ENCODE results near the gene SGF29. TPM values are rescaled to one million over a fixed set of nuclear protein-coding genes. Genes with fewer than 3 reads are reported as not detected.
"Not testable (repeated sequence)": the region's sequence is repeated elsewhere in the genome, so short reads cannot be mapped to it uniquely, and the experiment has no call there.

The SGF29 gene
- total RNA-seq, 2 donors from 2014 or later: 49.7 to 53.7 TPM

DNA sequence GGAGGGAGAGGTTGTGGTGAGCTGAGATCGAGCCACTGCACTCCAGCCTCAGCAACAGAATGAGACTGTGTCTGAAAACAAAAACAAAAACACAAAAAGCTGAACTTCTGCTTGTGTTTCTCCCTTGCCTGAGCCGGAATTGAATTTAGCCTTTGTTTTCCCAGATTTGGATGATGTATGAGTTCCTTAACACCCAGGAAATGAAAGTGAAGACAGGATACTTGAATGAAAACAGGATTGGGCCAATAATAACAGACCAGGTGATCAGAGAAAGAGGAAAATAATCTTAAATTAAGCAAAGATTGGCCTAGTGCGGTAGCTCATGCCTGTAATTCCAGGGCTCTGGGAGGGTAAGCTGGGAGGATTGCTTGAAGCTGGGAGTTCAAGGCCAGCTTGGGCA, 13.4 kb upstream of the SGF29 start:
- Mint-ChIP-seq H3K36me3 (ENCODE audit: low read depth) (peaks cover 2% of the 10 kb centered on the region), H3K4me3 (no peak overlapping the region), H3K27me3 (no peaks in the 10 kb centered on the region), H3K4me1 (peaks cover 36% of the 10 kb centered on the region), H3K27ac (peak overlapping the region; percentile 56)
- H3K9me3 ChIP-seq (ENCODE audit: control insufficient read depth, low read length, poor library complexity, severe bottlenecking): no peaks in the 10 kb centered on the region
- ATAC-seq: no peak
- DNase-seq: no peak

DNA sequence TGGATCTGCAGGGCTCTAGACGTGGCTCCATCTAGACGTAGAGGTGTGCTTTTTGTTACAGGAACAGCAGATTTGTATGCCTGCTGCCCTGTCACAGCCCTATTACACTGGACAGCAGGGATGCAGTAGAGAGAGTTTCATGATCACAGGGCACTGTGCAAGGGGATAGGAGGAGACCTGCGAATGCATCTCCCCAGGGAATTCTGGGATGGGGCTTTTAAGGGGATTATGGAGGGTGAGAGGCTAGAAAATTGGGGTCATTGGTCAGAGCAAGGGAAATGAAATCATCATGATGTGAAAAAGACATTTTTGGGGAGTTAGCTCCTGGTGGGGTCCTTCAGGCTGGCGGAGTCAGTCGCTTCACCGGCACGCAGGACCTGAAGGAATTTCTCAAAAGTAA, 11.1 kb upstream of the SGF29 start:
- H3K36me3 Mint-ChIP-seq (ENCODE audit: low read depth): peaks cover 2% of the 10 kb centered on the region
- ATAC-seq: no peak
- no peak overlapping the region for H3K4me3 Mint-ChIP-seq
- no peak overlapping the region for H3K27ac Mint-ChIP-seq
- no peaks in the 10 kb centered on the region for H3K27me3 Mint-ChIP-seq
- H3K9me3 ChIP-seq (ENCODE audit: control insufficient read depth, low read length, poor library complexity, severe bottlenecking): no peaks in the 10 kb centered on the region
- H3K4me1 Mint-ChIP-seq: peaks cover 30% of the 10 kb centered on the region
- DNase-seq: no peak

DNA sequence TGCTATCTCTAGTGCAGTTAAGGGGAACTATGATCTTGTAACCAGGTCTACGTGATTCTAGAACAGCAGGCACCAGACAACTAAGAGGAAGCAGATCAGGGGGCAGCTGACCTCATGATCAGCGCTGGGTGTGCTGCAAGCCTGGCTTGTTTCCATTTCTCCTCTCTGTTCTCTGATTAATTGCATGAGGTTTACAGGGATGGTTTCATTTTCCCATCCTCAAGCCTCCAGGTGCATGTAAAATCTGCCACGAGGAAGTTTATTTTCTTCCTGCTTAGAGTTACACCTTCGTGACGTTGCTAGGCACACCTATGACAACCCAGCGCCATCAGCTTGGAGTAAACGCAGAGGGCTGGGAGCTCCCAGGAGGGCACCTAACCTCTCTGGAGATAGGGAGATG, 10.6 kb upstream of the SGF29 start:
- DNase-seq: no peak
- Mint-ChIP-seq H3K36me3 (ENCODE audit: low read depth) (no peaks in the 10 kb centered on the region), H3K27me3 (no peaks in the 10 kb centered on the region), H3K27ac (no peak overlapping the region), H3K4me3 (no peak overlapping the region), H3K4me1 (peaks cover 26% of the 10 kb centered on the region)
- H3K9me3 ChIP-seq (ENCODE audit: control insufficient read depth, low read length, poor library complexity, severe bottlenecking): no peaks in the 10 kb centered on the region
- ATAC-seq: peak; percentile 45

DNA sequence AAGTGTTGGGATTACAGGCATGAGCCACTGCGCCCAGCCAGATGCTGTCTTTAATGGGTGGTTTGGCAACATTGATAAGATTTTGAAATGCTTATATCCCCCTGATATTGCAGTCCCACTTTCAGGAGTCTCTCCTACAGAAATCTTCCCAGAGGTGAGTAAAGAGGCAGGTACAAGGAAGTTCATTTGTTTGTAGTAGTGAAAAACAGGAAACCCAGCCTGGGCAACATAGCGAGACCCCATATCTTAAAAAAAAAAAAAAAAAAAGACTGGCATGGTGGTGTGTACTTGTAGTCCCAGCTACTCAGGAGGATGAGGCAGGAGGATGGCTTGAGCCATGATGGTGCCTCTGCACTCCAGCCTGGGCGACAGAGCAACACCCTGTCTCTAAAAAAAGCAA, 8.7 kb upstream of the SGF29 start:
- Mint-ChIP-seq H3K27me3 (no peaks in the 10 kb centered on the region), H3K4me1 (peaks cover 20% of the 10 kb centered on the region), H3K4me3 (no peak overlapping the region), H3K27ac (no peak overlapping the region), H3K36me3 (ENCODE audit: low read depth) (no peaks in the 10 kb centered on the region)
- ATAC-seq: no peak
- no peaks in the 10 kb centered on the region for H3K9me3 ChIP-seq (ENCODE audit: control insufficient read depth, low read length, poor library complexity, severe bottlenecking)
- no peak for DNase-seq

DNA sequence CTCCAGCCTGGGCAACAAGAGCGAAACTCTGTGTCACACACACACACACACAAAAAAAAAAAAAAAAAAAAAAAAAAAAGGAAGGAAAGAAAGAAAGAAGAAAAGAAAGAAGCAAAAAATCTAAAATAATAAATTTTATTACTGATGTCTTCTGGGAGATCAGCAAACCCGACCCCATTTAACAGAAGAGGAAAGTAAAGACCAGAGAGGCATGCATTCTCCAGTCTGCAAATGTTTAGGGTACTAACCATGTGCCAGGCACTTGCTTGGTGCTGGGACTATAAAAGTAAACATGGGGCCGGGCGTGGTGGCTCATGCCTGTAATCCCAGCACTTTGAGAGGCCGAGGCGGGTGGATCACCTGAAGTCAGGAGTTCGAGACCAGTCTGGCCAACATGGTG, 7.8 kb upstream of the SGF29 start:
- not testable (repeated sequence) for H3K36me3 Mint-ChIP-seq (ENCODE audit: low read depth); H3K27me3 Mint-ChIP-seq; DNase-seq; H3K4me3 Mint-ChIP-seq; H3K9me3 ChIP-seq (ENCODE audit: control insufficient read depth, low read length, poor library complexity, severe bottlenecking); H3K27ac Mint-ChIP-seq; ATAC-seq
- peaks cover 16% of the 10 kb centered on the region for H3K4me1 Mint-ChIP-seq

GRCh38 chr16:28546626-28547025, 7.1 kb upstream of the SGF29 start:
- Mint-ChIP-seq H3K4me3 (no peak overlapping the region), H3K27ac (no peak overlapping the region), H3K27me3 (no peaks in the 10 kb centered on the region), H3K36me3 (ENCODE audit: low read depth) (no peaks in the 10 kb centered on the region), H3K4me1 (peaks cover 14% of the 10 kb centered on the region)
- H3K9me3 ChIP-seq (ENCODE audit: control insufficient read depth, low read length, poor library complexity, severe bottlenecking): no peaks in the 10 kb centered on the region
- DNase-seq (no peak), ATAC-seq (no peak)

- ATAC-seq (no peak), DNase-seq (no peak)
- no peaks in the 10 kb centered on the region for H3K36me3 Mint-ChIP-seq (ENCODE audit: low read depth)
- no peaks in the 10 kb centered on the region for H3K9me3 ChIP-seq (ENCODE audit: control insufficient read depth, low read length, poor library complexity, severe bottlenecking)
- H3K27me3 Mint-ChIP-seq: no peaks in the 10 kb centered on the region
- H3K27ac Mint-ChIP-seq: no peak overlapping the region
- H3K4me1 Mint-ChIP-seq: peaks cover 6% of the 10 kb centered on the region
- no peak overlapping the region for H3K4me3 Mint-ChIP-seq
These were observed 5.4 kb upstream of the SGF29 start for GRCh38 chr16:28548306-28548802.

GRCh38 chr16:28549301-28549899, 4.3 kb upstream of the SGF29 start:
- no peak for ATAC-seq
- no peak for DNase-seq
- H3K36me3 Mint-ChIP-seq (ENCODE audit: low read depth): no peaks in the 10 kb centered on the region
- H3K27ac Mint-ChIP-seq: peak overlapping the region; percentile 41
- peaks cover 11% of the 10 kb centered on the region for H3K4me1 Mint-ChIP-seq
- no peaks in the 10 kb centered on the region for H3K27me3 Mint-ChIP-seq
- no peak overlapping the region for H3K4me3 Mint-ChIP-seq
- no peaks in the 10 kb centered on the region for H3K9me3 ChIP-seq (ENCODE audit: control insufficient read depth, low read length, poor library complexity, severe bottlenecking)

DNA sequence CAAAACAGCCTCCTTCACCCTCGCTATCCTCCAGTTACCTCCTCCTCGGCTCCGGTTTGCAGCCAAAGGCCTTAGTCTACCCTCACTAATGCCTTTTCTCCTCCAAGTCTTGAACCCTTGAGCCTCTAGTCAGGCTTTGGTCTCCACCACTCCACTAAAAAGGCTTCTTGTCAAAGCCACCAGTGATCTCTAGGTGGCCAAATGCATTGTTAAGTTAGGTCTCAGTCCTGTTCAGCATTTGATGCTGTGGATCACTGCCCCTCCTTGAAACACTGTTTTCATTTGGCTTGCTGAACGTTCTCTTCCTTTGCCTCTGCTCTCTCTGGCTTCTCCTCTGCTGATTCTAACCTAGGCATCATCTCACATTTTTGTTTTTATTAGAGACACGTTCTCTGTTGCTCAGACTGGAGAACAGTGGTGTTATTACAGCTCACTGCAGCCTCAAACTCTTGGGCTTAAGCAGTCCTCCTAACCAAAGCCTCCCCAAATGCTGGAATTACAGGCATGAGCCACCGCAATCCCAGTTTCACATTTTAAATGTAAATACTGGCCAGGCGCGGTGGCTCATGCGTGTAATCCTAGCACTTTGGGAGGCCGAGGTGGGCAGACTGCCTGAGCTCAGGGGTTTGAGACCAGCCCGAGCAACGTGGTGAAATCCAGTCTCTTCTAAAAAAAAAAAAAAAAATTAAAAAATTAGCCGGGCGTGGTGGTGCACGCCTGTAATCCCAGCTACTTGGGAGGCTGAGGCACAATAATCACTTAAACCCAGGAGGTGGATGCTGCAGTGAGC, 1.1 kb downstream of the SGF29 start:
- Mint-ChIP-seq H3K27ac (peak overlapping the region; percentile 88), H3K4me1 (peaks cover 26% of the 10 kb centered on the region), H3K36me3 (ENCODE audit: low read depth) (no peaks in the 10 kb centered on the region), H3K27me3 (no peaks in the 10 kb centered on the region), H3K4me3 (peak overlapping the region; percentile 92)
- DNase-seq: no peak
- no peaks in the 10 kb centered on the region for H3K9me3 ChIP-seq (ENCODE audit: control insufficient read depth, low read length, poor library complexity, severe bottlenecking)
- no peak for ATAC-seq

- ATAC-seq: no peak
These were observed 1.8 kb downstream of the SGF29 start for GRCh38 chr16:28555561-28555960.

GRCh38 chr16:28556914-28557320, 3.2 kb downstream of the SGF29 start:
- H3K9me3 ChIP-seq (ENCODE audit: control insufficient read depth, low read length, poor library complexity, severe bottlenecking): no peaks in the 10 kb centered on the region
- no peak for ATAC-seq
- Mint-ChIP-seq H3K4me3 (no peak overlapping the region), H3K27me3 (no peaks in the 10 kb centered on the region), H3K27ac (peak overlapping the region; percentile 41), H3K36me3 (ENCODE audit: low read depth) (no peaks in the 10 kb centered on the region), H3K4me1 (peaks cover 28% of the 10 kb centered on the region)
- DNase-seq: no peak

More at GRCh38 chr16:28555561-28555960, 1.8 kb downstream of the SGF29 start:
- DNase-seq: no peak
- no peaks in the 10 kb centered on the region for H3K9me3 ChIP-seq (ENCODE audit: control insufficient read depth, low read length, poor library complexity, severe bottlenecking)
- H3K36me3 Mint-ChIP-seq (ENCODE audit: low read depth): no peaks in the 10 kb centered on the region
- H3K27ac Mint-ChIP-seq: no peak overlapping the region
- H3K27me3 Mint-ChIP-seq: no peaks in the 10 kb centered on the region
- H3K4me3 Mint-ChIP-seq: no peak overlapping the region
- peaks cover 26% of the 10 kb centered on the region for H3K4me1 Mint-ChIP-seq

GRCh38 chr16:28558456-28558855, 4.7 kb downstream of the SGF29 start:
- Mint-ChIP-seq H3K27me3 (no peaks in the 10 kb centered on the region), H3K4me3 (no peak overlapping the region), H3K36me3 (ENCODE audit: low read depth) (no peaks in the 10 kb centered on the region), H3K4me1 (peaks cover 35% of the 10 kb centered on the region), H3K27ac (no peak overlapping the region)
- ATAC-seq (no peak), DNase-seq (no peak)
- no peaks in the 10 kb centered on the region for H3K9me3 ChIP-seq (ENCODE audit: control insufficient read depth, low read length, poor library complexity, severe bottlenecking)

- ATAC-seq: no peak
- Mint-ChIP-seq H3K4me3 (no peak overlapping the region), H3K27me3 (no peaks in the 10 kb centered on the region), H3K36me3 (ENCODE audit: low read depth) (peaks cover 2% of the 10 kb centered on the region), H3K27ac (peak overlapping the region; percentile 37), H3K4me1 (peaks cover 23% of the 10 kb centered on the region)
- no peaks in the 10 kb centered on the region for H3K9me3 ChIP-seq (ENCODE audit: control insufficient read depth, low read length, poor library complexity, severe bottlenecking)
- no peak for DNase-seq
These were observed 8.0 kb downstream of the SGF29 start for GRCh38 chr16:28561557-28562187.

Data from T-helper 17 cell (primary cell).